ENCODE measurements around the gene MRPS2. TPM values are rescaled to one million over a fixed set of nuclear protein-coding genes. Genes with fewer than 3 reads are reported as not detected.

The MRPS2 gene
- total and polyA plus RNA-seq, 10 of the 15 experiments (the other 5 are each of a cell fraction or from before 2014, with no cell fraction given), result 3.3 to 103 (median 69.5) TPM

DNA sequence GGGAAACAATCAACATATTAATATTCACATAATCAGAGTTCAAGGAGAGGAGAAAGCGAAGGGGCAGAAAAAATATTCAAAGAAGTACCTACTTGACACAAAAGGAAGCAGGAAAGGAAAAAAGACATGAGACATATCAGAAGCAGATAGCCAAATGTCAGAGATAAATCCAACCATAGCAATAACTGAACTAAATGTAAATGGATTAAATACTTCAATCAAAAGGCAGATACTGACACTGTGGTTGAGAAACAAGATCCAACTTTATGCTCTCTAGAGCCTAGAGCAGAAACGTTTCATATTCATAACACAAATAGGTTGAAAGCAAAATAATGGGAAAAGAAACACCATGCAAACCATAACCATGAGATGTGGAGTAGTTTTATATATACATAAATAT lies 9.0 kb downstream of the MRPS2 start:
- Histone ChIP-seq H4K20me1 (ENCODE audit: control insufficient read depth, insufficient read depth) (no peaks in the 10 kb centered on the region), H3K79me2 (ENCODE audit: control insufficient read depth, insufficient read depth, low read length) (no peaks in the 10 kb centered on the region), H3K27ac (ENCODE audit: control insufficient read depth, insufficient read depth) (no peak overlapping the region), H3K4me3 (no peak overlapping the region), H3K9me3 (replicated peaks; ENCODE audit: control insufficient read depth, insufficient read depth, low read length) (no peaks in the 10 kb centered on the region; the same call in 2 of the 3 replicates), H2AFZ (ENCODE audit: control insufficient read depth, low read depth, low read length) (no peak overlapping the region), H3K36me3 (ENCODE audit: control insufficient read depth in 2 of 2, insufficient read depth in 2 of 2, low read length in 1 of 2) (peaks cover 0 to 6% of the 10 kb centered on the region in 2 experiments; a peak in 3 of 4 replicates), H3K4me2 (ENCODE audit: control insufficient read depth, insufficient read depth) (no peak overlapping the region), H3K9ac (ENCODE audit: control insufficient read depth, insufficient read depth, low read length) (no peak overlapping the region), H3K4me1 (ENCODE audit: control insufficient read depth, insufficient read depth, low read length) (no peaks in the 10 kb centered on the region), H3K27me3 (replicated peaks in 1 of 2; ENCODE audit: control insufficient read depth in 2 of 2, insufficient read depth in 2 of 2, low read length in 1 of 2) (no peaks in the 10 kb centered on the region; a peak in 1 of 4 replicates)
- DNase-seq (ENCODE audit: low read depth, low spot score), result no peak
- BruUV-seq (replicated peaks), result no TSS peak
- TF ChIP-seq TAF1 (IDR thresholded peaks at IDR 0.05; ENCODE audit: borderline replicate concordance, low read depth, low read length), result no peak
- TF ChIP-seq PML (IDR thresholded peaks at IDR 0.05; ENCODE audit: low read length), result no peak
- TF ChIP-seq, protein P1, sequence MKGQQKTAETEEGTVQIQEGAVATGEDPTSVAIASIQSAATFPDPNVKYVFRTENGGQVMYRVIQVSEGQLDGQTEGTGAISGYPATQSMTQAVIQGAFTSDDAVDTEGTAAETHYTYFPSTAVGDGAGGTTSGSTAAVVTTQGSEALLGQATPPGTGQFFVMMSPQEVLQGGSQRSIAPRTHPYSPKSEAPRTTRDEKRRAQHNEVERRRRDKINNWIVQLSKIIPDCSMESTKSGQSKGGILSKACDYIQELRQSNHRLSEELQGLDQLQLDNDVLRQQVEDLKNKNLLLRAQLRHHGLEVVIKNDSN (IDR thresholded peaks at IDR 0.05; ENCODE audit: borderline replicate concordance, extremely low read length, insufficient read depth, low read depth, low read length), result no peak
- TF ChIP-seq, protein P2, sequence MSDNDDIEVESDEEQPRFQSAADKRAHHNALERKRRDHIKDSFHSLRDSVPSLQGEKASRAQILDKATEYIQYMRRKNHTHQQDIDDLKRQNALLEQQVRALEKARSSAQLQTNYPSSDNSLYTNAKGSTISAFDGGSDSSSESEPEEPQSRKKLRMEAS (IDR thresholded peaks at IDR 0.05; ENCODE audit: low read depth, low read length), result no peak
- no peak for TF ChIP-seq KLF5 (IDR thresholded peaks at IDR 0.05; ENCODE audit: partially characterized antibody)
- no peak for TF ChIP-seq ASH2L (IDR thresholded peaks at IDR 0.05; ENCODE audit: borderline replicate concordance, low read depth)
- no peak for TF ChIP-seq SPI1 (IDR thresholded peaks at IDR 0.05; ENCODE audit: borderline replicate concordance, insufficient read depth, low read depth, low read length)
- TF ChIP-seq SUZ12 (IDR thresholded peaks at IDR 0.05; ENCODE audit: unreplicated experiment), result no peak
- TF ChIP-seq TCF7 (IDR thresholded peaks at IDR 0.05; ENCODE audit: borderline replicate concordance), result no peak
- TF ChIP-seq SRF (IDR thresholded peaks at IDR 0.05; ENCODE audit: low read depth in 2 of 2, low read length in 2 of 2), result no peak
- TF ChIP-seq BMI1 (IDR thresholded peaks at IDR 0.05; ENCODE audit: borderline replicate concordance), result no peak
- no peak for TF ChIP-seq ETV6 (conservative IDR thresholded peaks at IDR 0.05 in 1 of 2, IDR thresholded peaks at IDR 0.05 in 1 of 2; ENCODE audit: borderline replicate concordance in 1 of 2, low read depth in 1 of 2)
- no peak for TF ChIP-seq SP1 (IDR thresholded peaks at IDR 0.05; ENCODE audit: low read depth, low read length)
- no peak for TF ChIP-seq RELA (IDR thresholded peaks at IDR 0.05; ENCODE audit: borderline replicate concordance, partially characterized antibody)
- intact Hi-C loops (cut with micrococcal nuclease; ENCODE audit: unreplicated experiment), result no loop called here
- ATAC-seq, result no peak
- POLR2A ChIA-PET, result no interaction called here
- 42% methylated on average over 2 of the region's 2 CpGs for WGBS (ENCODE audit: insufficient coverage, insufficient replicate concordance, low lambda C conversion rate, missing lambda C conversion rate)
- in situ Hi-C loops (cut with MboI), result no loop called here
- SMC1A ChIA-PET (ENCODE audit: uncharacterized antibody, unreplicated experiment), result no interaction called here
- CTCF ChIA-PET, result no interaction called here
- no peak for FAIRE-seq
- RAD21 ChIA-PET (ENCODE audit: unreplicated experiment), result no interaction called here

All from GM12878 (cell line).